SK-N-MC (cell line): ENCODE measurements around the gene MTA2.
A peak's percentile ranks its signal among the peaks of the same experiment; 100 is the strongest.

ENCODE experiments used
- DNase-seq: peaks from one replicate; pipeline ENCODE4 v3.0.0-alpha.2; 2011; ENCODE audit warnings: low read depth, low spot score
- H3K27ac ChIP-seq: fragments of 200-600 bp; sonication (generic); 2 replicates; pipeline ENCODE4 v1.5.1; 2016; ENCODE audit warnings: mixed run types
- H3K36me3 ChIP-seq: fragments of 200-600 bp; sonication (generic); 2 replicates; pipeline ENCODE4 v1.6.1; 2017; ENCODE audit warnings: antibody characterized with exemption, low read length, mixed read lengths; ENCODE audit not compliant: insufficient read depth
- H3K4me3 ChIP-seq: fragments of 200-600 bp; sonication (generic); 2 replicates; pipeline ENCODE4 v1.5.1; 2016
- H3K9ac ChIP-seq: fragments of 200-600 bp; sonication (generic); 2 replicates; pipeline ENCODE4 v1.8.0; 2017; ENCODE audit warnings: mixed run types, mixed read lengths; ENCODE audit not compliant: insufficient read length
- H3K9me3 ChIP-seq: fragments of 200-600 bp; sonication (generic); 2 replicates; pipeline ENCODE4 v1.6.1; 2017; ENCODE audit warnings: low read depth, mild to moderate bottlenecking, antibody characterized with exemption, low read length, moderate library complexity, mixed read lengths
- EZH2 ChIP-seq: fragments of 200-600 bp; sonication (generic); IDR thresholded peaks from one replicate; pipeline ENCODE4 v1.6.1; 2017; ENCODE audit warnings: antibody characterized with exemption
- FOXP2 ChIP-seq: optimal IDR thresholded peaks from 2 replicates; pipeline ENCODE3; 2011; ENCODE audit warnings: mild to moderate bottlenecking, moderate library complexity; ENCODE audit not compliant: insufficient read depth; ENCODE audit errors: extremely low read length, control extremely low read depth
- POLR2AphosphoS5 ChIP-seq: IDR thresholded peaks from 2 replicates; pipeline ENCODE4 v1.6.1; 2012; ENCODE audit warnings: mild to moderate bottlenecking, low read depth, low read length, borderline replicate concordance

MTA2 gene

DNA sequence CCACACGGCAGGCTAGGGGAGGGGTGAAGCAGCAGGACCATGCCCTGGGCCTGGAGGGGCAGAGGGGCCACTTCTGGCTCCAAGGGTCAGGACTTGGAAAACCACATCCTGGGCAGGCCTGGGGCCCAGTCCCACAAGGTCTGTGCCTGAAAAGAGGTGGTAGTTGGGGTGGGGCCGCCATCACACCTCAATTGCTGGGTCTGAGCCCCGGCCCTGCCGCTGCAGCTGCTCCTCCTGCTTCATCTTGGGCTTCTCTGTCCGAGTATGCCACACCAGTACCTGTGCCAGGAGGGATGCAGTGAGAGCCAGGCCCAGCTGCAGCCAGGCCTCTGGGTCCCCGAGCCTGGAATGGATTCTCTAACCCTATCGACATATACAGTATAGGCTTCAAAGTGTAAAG lies 13.9 kb upstream of the MTA2 start:
- TF ChIP-seq EZH2 = no peak
- no peak for TF ChIP-seq POLR2AphosphoS5
- no peak for TF ChIP-seq FOXP2
- Histone ChIP-seq H3K4me3 (no peak overlapping the region), H3K27ac (no peak overlapping the region), H3K36me3 (no peaks in the 10 kb centered on the region; the same call in 1 of the 2 replicates), H3K9me3 (no peaks in the 10 kb centered on the region), H3K9ac (no peak overlapping the region)
- no peak for DNase-seq

DNA sequence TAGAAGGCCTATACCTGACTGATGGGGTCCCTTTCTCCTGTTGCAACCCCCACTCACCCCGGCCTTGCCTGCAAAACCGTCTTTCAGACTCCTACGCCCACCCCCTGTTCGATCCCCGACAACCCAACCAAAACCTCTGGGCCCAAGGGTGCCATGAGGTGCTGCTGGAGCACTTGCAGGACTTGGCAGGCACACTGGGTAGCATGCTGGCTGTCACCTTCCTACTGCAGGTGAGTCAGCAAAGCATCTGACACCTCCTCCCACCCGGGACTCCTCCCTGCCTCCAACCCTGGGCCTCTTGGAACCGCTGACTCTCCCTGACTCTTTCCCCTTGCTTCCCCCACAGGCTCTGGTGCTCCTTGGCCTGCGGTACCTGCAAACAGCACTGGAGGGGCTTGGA lies 12.6 kb upstream of the MTA2 start:
- DNase-seq = no peak
- H3K9me3 ChIP-seq = no peaks in the 10 kb centered on the region
- no peak overlapping the region for H3K9ac ChIP-seq
- no peak overlapping the region for H3K4me3 ChIP-seq
- peak overlapping the region; percentile 66 for H3K27ac ChIP-seq
- no peak for TF ChIP-seq FOXP2
- no peak for TF ChIP-seq POLR2AphosphoS5
- no peaks in the 10 kb centered on the region; the same call in 1 of the 2 replicates for H3K36me3 ChIP-seq

DNA sequence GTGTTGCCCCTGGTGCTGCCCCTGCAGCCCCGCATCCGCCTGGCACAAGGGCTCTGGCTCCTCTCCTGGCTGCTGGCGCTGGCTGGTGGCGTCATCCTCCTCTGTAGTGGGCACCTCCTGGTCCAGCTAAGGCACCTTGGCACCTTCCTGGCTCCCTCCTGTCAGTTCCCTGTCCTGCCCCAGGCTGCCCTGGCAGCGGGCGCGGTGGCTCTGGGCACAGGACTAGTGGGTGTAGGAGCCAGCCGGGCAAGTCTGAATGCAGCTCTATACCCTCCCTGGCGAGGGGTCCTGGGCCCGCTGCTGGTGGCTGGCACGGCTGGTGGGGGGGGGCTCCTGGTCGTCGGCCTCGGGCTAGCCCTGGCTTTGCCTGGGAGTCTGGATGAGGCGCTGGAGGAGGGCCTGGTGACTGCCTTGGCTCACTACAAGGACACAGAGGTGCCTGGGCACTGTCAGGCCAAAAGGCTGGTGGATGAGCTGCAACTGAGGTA lies 11.7 kb upstream of the MTA2 start:
- Histone ChIP-seq H3K36me3 (no peaks in the 10 kb centered on the region; the same call in 1 of the 2 replicates), H3K9ac (no peak overlapping the region), H3K9me3 (no peaks in the 10 kb centered on the region), H3K27ac (peak overlapping the region; percentile 66), H3K4me3 (no peak overlapping the region)
- TF ChIP-seq EZH2 (no peak), FOXP2 (no peak), POLR2AphosphoS5 (no peak)
- no peak for DNase-seq

DNA sequence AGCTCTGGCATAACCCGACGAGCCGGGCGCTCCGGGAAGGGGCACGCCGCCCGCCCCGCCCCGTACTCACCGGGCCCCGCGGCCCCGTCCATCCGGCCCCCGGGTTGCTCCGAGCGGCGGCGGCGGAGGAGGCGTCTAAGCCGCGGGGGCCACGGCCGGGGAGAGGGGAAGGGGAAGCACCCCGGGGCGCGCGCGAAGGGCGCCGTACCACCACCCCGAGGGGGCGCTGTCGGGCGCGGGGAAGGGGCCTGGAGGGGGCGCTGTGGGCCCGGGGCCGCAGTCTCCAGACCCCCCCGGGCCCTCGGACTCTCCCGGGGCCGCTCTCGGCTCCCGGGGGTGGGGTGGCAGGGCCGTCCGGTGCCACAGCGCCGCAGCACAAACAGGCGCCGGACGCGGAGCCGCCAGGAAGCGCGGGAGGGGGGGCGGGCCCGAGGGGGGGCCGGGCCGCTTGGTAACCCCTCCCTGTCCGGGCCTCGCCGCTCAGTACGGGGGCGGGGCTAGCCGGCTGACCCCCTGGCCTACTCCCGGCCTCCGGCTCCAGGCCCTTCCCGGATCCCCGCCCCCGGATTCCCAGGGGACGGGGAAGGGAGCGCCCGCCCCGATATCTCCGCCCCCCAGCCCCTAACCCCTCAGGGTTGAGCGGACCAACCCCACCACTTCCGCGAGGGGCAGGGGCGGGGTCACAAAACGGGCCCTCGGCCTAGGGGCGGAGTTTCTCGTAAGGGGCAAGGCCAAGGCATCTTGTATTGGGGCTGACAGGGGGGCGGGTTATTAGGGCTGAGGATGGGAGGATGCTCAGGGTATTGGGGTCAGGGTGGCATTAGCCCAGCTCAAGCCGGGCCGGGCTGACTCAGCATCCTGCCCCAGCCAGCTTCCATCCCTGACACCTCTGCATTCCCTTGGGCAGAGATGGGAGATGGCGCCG lies 11.0 kb upstream of the MTA2 start, which contains the start of the genes EML3 and ROM1:
Gene EML3, minus strand, starts transcription at position 410 of the 925 bp plus-strand sequence. Its CDS starts 318 bp downstream, at position 92.
Gene ROM1, plus strand, starts transcription at position 892 of the 925 bp plus-strand sequence. Its CDS starts 25 bp downstream, at position 917.
- no peaks in the 10 kb centered on the region; the same call in 1 of the 2 replicates for H3K36me3 ChIP-seq
- H3K9ac ChIP-seq = peak within 1 kb of the TSS; percentile 71
- peak within 1 kb of the TSS; percentile 91 for H3K4me3 ChIP-seq
- no peak for TF ChIP-seq FOXP2
- TF ChIP-seq POLR2AphosphoS5 = no peak
- TF ChIP-seq EZH2 = no peak
- no peak for DNase-seq
- H3K27ac ChIP-seq = peak within 1 kb of the TSS; percentile 66
- no peaks in the 10 kb centered on the region for H3K9me3 ChIP-seq

DNA sequence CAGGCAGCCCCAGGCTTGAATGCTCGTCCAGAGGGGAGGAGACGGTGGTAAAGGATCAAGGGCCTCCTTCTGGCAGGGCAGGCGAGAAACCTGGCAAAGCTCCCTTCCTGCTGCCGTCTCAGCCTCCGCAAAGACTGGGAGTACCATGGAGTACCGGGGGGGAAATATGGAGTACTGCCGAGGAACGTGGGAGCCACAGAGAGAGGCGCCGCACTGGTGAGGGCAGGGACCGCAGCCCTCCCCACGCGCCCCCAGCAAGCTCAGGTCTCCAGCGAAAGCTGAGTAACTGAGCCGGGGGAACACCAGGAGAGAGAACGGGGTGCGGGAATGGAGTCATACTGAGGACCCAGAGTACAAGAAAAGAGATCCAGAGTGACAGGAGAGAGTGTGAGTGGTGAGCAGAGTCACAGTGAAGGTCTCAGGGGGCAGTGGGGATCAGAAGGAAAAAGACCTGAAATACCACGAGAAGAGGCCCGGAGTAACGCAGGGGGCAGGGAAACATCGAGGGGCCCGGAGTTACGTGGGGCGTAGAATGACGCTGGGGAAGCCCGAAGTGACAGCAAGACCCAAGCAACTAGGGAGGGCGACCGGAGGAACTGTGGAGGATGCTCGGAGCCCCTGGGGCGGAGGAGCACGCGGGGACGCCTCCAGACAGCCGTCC lies 10.2 kb upstream of the MTA2 start:
- TF ChIP-seq FOXP2 (peak; percentile 7), POLR2AphosphoS5 (no peak)
- H3K36me3 ChIP-seq = no peaks in the 10 kb centered on the region; the same call in 1 of the 2 replicates
- peak overlapping the region; percentile 71 for H3K9ac ChIP-seq
- H3K27ac ChIP-seq = peak overlapping the region; percentile 38
- H3K4me3 ChIP-seq = peak overlapping the region; percentile 91
- no peaks in the 10 kb centered on the region for H3K9me3 ChIP-seq
- DNase-seq = no peak

DNA sequence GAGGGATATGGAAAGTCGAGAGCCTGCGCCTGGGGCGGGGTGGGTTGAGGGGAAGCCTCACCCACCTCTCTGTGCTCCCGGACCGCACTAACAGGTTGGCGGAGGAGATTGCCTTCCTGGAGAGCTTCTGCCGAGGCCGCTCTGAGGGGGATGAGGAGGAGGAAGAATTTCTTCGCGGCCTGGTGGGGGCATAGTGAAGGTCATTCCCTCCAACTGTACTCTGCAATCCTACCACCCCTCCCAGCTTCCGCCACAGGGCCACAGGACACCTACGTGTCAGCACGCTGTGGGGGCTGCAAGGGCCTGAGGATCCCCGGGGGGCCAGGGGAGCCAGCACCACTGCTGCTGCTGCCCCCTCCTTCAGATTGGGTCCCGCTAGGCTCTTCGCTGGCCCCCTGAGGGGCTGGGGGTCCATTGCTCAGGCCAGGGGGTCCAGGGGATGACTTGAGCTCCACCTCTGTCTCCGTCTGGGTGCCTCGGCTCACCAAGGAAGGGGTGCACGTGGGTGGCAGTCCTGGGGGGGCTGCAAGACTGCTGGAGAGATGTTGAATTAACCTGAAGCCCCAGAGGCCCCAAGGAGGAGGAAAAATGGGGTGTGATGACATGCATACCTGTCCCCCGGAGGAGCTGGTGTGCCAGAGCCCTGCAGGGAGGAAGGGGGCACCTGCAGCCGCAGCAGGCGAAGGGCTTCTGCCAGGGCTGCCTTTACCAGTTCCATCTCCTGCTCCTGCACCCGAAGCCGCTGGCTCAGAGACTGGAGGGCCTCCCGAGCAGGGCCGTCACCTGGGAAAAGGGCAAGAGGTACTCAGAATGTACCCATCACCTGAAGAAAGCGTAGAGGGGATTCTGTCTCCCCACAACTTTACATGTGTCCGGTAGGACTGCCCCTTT lies 9.4 kb upstream of the MTA2 start:
- Histone ChIP-seq H3K4me3 (peak overlapping the region; percentile 91), H3K36me3 (no peaks in the 10 kb centered on the region; the same call in 1 of the 2 replicates), H3K27ac (no peak overlapping the region), H3K9me3 (no peaks in the 10 kb centered on the region), H3K9ac (peak overlapping the region; percentile 71)
- DNase-seq = no peak
- TF ChIP-seq POLR2AphosphoS5 (no peak), FOXP2 (no peak), EZH2 (no peak)

DNA sequence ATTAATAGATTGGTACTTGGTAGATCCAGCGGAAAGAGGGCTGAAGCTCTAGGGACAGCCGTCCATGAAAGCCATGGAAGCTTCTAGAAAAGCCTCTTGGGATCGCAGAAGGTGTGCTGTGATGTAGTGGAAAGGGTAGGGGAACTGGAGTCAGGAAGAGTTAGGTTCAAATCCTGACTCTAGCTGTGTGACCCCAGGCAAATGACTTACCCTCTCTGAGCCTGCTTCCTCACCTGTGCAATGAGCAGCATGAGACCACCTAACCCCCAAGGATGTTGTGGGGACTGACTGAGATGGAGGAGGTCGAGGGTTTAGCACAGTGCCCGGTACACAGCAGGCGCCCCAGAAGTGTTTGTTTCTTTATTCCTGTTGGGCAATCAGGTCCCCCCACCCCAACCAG lies 8.7 kb upstream of the MTA2 start:
- H3K9ac ChIP-seq = no peak overlapping the region
- no peak overlapping the region for H3K27ac ChIP-seq

More for the DNA sequence above, 8.7 kb upstream of the MTA2 start:
- no peak for DNase-seq
- H3K9me3 ChIP-seq = no peaks in the 10 kb centered on the region
- TF ChIP-seq POLR2AphosphoS5 (no peak), EZH2 (no peak), FOXP2 (no peak)
- H3K4me3 ChIP-seq = no peak overlapping the region
- no peaks in the 10 kb centered on the region for H3K36me3 ChIP-seq
